ENCODE results near the gene CGNL1. TPM values are rescaled to one million over a fixed set of nuclear protein-coding genes. Genes with fewer than 3 reads are reported as not detected.
A peak's percentile ranks its signal among the peaks of the same experiment; 100 is the strongest.

Gene CGNL1
- polyA plus RNA-seq, 2 of the 4 experiments (the other 2 are of a cell fraction) = 1.4 to 1.8 TPM

- TF ChIP-seq BCL3 (IDR thresholded peaks at IDR 0.05) = no peak
- TF ChIP-seq, protein P1, sequence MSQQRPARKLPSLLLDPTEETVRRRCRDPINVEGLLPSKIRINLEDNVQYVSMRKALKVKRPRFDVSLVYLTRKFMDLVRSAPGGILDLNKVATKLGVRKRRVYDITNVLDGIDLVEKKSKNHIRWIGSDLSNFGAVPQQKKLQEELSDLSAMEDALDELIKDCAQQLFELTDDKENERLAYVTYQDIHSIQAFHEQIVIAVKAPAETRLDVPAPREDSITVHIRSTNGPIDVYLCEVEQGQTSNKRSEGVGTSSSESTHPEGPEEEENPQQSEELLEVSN (IDR thresholded peaks at IDR 0.05; ENCODE audit: borderline replicate concordance, low read depth) = no peak
- no peak for TF ChIP-seq FOSB (CRISPR knock-in tag; IDR thresholded peaks at IDR 0.05)
These were observed 124.0 kb downstream of the CGNL1 start (continued) for GRCh38 chr15:57500256-57500655.

DNA sequence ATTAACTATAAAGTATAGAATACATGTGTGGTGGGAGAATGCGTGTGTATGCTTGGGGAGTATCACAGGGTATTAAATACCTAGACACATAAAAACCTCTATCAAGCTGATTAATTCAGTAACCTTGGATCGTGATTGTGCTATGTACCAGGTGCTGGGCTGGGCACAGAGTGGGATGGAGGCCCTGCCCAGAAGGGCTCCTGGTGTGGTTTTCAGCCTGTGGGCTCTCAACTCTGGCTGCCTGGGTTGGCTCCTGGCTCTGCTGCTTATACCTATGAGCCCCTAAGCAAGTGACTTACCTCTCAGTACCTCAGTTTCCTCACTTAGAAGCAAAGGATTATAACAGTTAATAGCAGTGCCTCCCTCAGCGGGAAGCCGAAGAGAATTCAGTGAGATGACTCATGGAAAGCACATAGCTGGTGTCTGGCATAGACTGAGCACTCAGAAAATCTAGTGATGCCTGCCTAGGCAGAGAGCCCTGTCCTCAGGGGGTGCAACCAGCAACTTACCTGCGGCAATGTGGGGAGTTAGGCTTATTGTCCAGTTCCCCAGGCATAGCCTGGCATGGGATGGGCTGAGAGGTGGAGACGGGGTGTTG lies 124.8 kb downstream of the CGNL1 start:
- Histone ChIP-seq H3K9me3 (no peaks in the 10 kb centered on the region), H3K4me1 (peaks cover 47% of the 10 kb centered on the region), H3K4me3 (no peak overlapping the region), H3K4me2 (peak overlapping the region; percentile 45), H3K27ac (peak overlapping the region; percentile 49 to 70; a peak in 5 of 6 replicates)
- peak; percentile 22; the same call in 1 of the 2 replicates for TF ChIP-seq FOSL2 (IDR thresholded peaks at IDR 0.05)
- TF ChIP-seq FOSL2 (CRISPR knock-in tag; IDR thresholded peaks at IDR 0.05) = peak; percentile 63
- TF ChIP-seq BCL3 (IDR thresholded peaks at IDR 0.05) = no peak
- TF ChIP-seq, protein P2, sequence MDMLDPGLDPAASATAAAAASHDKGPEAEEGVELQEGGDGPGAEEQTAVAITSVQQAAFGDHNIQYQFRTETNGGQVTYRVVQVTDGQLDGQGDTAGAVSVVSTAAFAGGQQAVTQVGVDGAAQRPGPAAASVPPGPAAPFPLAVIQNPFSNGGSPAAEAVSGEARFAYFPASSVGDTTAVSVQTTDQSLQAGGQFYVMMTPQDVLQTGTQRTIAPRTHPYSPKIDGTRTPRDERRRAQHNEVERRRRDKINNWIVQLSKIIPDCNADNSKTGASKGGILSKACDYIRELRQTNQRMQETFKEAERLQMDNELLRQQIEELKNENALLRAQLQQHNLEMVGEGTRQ (IDR thresholded peaks at IDR 0.05) = no peak
- ATAC-seq (peak; percentile 71 to 79), DNase-seq (ENCODE audit: low read depth in 1 of 2, low spot score in 1 of 2) (peak in 1 of 2 experiments; percentile 19), FAIRE-seq (no peak)
- 33% methylated on average over 5 of the region's 6 CpGs for WGBS (ENCODE audit: missing lambda C conversion rate)
- CTCF ChIA-PET = interaction anchor here (0.9 to 1.5 kb wide), 9 partner anchors 18 to 195 kb away, joined by 3 to 6 read pairs (median 3); no protein-coding TSS in a partner anchor
- POLR2A ChIA-PET = no interaction called here

DNA sequence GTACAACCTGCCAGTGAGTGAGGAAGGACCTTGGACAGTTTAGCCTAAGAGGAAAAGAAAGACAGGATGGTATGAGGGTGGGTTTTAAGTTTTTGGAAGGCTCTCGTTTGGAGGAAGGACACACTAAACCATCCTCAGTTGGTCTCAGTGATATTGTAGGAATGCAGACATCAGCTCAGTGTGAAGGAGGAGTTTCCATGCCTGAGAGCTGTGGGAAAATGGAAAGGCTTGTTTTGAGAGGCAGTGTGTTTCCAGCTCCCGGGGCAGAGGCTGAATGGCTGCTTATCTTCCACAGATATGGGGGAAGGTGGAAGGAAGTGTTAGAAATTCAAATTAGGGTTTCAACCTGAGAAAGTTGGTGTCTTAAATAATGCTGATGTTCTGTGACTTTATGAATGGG lies 125.8 kb downstream of the CGNL1 start:
- TF ChIP-seq FOSB (CRISPR knock-in tag; IDR thresholded peaks at IDR 0.05) = no peak
- TF ChIP-seq HOXB13 (CRISPR knock-in tag; IDR thresholded peaks at IDR 0.05; ENCODE audit: low read depth) = no peak
- TF ChIP-seq CTCF (IDR thresholded peaks at IDR 0.05) = no peak
- TF ChIP-seq, protein P3, sequence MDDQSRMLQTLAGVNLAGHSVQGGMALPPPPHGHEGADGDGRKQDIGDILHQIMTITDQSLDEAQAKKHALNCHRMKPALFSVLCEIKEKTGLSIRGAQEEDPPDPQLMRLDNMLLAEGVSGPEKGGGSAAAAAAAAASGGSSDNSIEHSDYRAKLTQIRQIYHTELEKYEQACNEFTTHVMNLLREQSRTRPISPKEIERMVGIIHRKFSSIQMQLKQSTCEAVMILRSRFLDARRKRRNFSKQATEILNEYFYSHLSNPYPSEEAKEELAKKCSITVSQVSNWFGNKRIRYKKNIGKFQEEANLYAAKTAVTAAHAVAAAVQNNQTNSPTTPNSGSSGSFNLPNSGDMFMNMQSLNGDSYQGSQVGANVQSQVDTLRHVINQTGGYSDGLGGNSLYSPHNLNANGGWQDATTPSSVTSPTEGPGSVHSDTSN (IDR thresholded peaks at IDR 0.05) = no peak
- TF ChIP-seq CBX8 (IDR thresholded peaks at IDR 0.05) = no peak
- no peak for TF ChIP-seq POLR2A (IDR thresholded peaks at IDR 0.05; ENCODE audit: low read length)
- no peak for TF ChIP-seq PHF8 (IDR thresholded peaks at IDR 0.05; ENCODE audit: borderline replicate concordance, low read depth)
- TF ChIP-seq RNF2 (IDR thresholded peaks at IDR 0.05; ENCODE audit: borderline replicate concordance, low read depth) = no peak
- no peak for TF ChIP-seq RAD21 (conservative IDR thresholded peaks at IDR 0.05 in 1 of 2, IDR thresholded peaks at IDR 0.05 in 1 of 2)
- no peak for TF ChIP-seq FOSL2 (IDR thresholded peaks at IDR 0.05)
- no peak for TF ChIP-seq FOSL2 (CRISPR knock-in tag; IDR thresholded peaks at IDR 0.05)
- TF ChIP-seq MAFK (IDR thresholded peaks at IDR 0.05; ENCODE audit: partially characterized antibody) = no peak
- TF ChIP-seq HOXB5 (CRISPR knock-in tag; IDR thresholded peaks at IDR 0.05) = no peak
- no peak for TF ChIP-seq SMC3 (IDR thresholded peaks at IDR 0.05)
- no peak for TF ChIP-seq TFCP2L1 (CRISPR knock-in tag; IDR thresholded peaks at IDR 0.05)
- TF ChIP-seq, protein P4, sequence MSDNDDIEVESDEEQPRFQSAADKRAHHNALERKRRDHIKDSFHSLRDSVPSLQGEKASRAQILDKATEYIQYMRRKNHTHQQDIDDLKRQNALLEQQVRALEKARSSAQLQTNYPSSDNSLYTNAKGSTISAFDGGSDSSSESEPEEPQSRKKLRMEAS (IDR thresholded peaks at IDR 0.05) = no peak
- ATAC-seq (no peak), DNase-seq (ENCODE audit: low read depth in 1 of 2, low spot score in 1 of 2) (no peak), FAIRE-seq (no peak)
- CTCF ChIA-PET = interaction anchor here (1.2 to 1.8 kb wide), 3 partner anchors 19 to 162 kb away, joined by 3 to 6 read pairs (median 6); no protein-coding TSS in a partner anchor
- POLR2A ChIA-PET = no interaction called here
- Histone ChIP-seq H3K4me2 (no peak overlapping the region; the same call in 2 of the 3 replicates), H3K9me3 (no peaks in the 10 kb centered on the region), H3K4me1 (peaks cover 50% of the 10 kb centered on the region), H3K27ac (peak overlapping the region in 1 of 2 experiments; percentile 70; a peak in 3 of 6 replicates), H3K4me3 (no peak overlapping the region)
- 84% methylated on average over 2 of the region's 2 CpGs for WGBS (ENCODE audit: missing lambda C conversion rate)
